ENCODE data around the gene MIF.

Gene MIF

GRCh38 chr22:23893945-23894709 lies at the start of gene MIF:
MIF (plus strand) TSS chr22:23894383; CDS start chr22:23894475, 92 bp downstream.
- ATAC-seq (peak; percentile 88), DNase-seq (ENCODE audit: low spot score in 2 of 2) (peak; percentile 99)
- Mint-ChIP-seq H3K27ac (peak within 1 kb of the TSS; percentile 99), H3K4me3 (peak within 1 kb of the TSS; percentile 92), H3K4me1 (peaks cover 38% of the 10 kb centered on the region), H3K36me3 (peaks cover 46% of the 10 kb centered on the region), H3K9me3 (no peaks in the 10 kb centered on the region)

GRCh38 chr22:23844739-23845202 lies 49.4 kb upstream of the MIF start:
- no peaks in the 10 kb centered on the region for H3K36me3 Mint-ChIP-seq
- peak overlapping the region; percentile 78 for H3K27ac Mint-ChIP-seq
- DNase-seq (ENCODE audit: low spot score in 2 of 2) (no peak), ATAC-seq (no peak)
- H3K4me3 Mint-ChIP-seq = no peak overlapping the region
- no peaks in the 10 kb centered on the region for H3K9me3 Mint-ChIP-seq
- peaks cover 8% of the 10 kb centered on the region for H3K4me1 Mint-ChIP-seq

- H3K4me1 Mint-ChIP-seq = peaks cover 5% of the 10 kb centered on the region
- no peak for DNase-seq (ENCODE audit: low spot score in 2 of 2)
- H3K4me3 Mint-ChIP-seq = no peak overlapping the region
- no peaks in the 10 kb centered on the region for H3K9me3 Mint-ChIP-seq
- H3K27ac Mint-ChIP-seq = peak overlapping the region; percentile 78
- no peaks in the 10 kb centered on the region for H3K36me3 Mint-ChIP-seq
- no peak for ATAC-seq
Measured at GRCh38 chr22:23845265-23846080, 48.7 kb upstream of the MIF start.

DNA sequence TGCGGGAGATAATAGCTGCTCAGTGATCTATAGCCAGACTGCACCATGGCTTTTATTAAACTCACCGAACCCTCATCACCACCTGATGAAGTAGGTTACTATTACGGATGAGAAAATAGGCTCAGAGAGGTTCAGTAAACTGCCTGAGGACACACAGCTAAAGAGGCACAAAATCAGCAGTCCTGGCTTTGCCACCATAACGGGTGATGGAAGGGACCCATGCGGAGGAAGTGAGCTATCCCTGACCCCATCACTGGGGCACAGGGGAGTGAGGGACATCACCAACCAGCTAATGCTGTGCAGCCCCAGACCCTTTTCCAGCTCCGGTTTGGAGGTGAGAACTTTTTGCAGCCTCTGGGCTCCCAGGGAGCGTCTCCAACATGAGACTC lies 48.1 kb upstream of the MIF start:
- H3K4me1 Mint-ChIP-seq = peaks cover 5% of the 10 kb centered on the region
- H3K36me3 Mint-ChIP-seq = no peaks in the 10 kb centered on the region
- peak overlapping the region; percentile 78 for H3K27ac Mint-ChIP-seq
- H3K9me3 Mint-ChIP-seq = no peaks in the 10 kb centered on the region
- DNase-seq (ENCODE audit: low spot score in 2 of 2) = no peak
- ATAC-seq = no peak
- H3K4me3 Mint-ChIP-seq = no peak overlapping the region

- no peak overlapping the region for H3K4me3 Mint-ChIP-seq
- H3K9me3 Mint-ChIP-seq = no peaks in the 10 kb centered on the region
- H3K36me3 Mint-ChIP-seq = no peaks in the 10 kb centered on the region
- DNase-seq (ENCODE audit: low spot score in 2 of 2) (no peak), ATAC-seq (no peak)
- H3K27ac Mint-ChIP-seq = no peak overlapping the region
- peaks cover 5% of the 10 kb centered on the region for H3K4me1 Mint-ChIP-seq
Measured at GRCh38 chr22:23847310-23847920, 46.8 kb upstream of the MIF start.

GRCh38 chr22:23847991-23848864 lies 46.0 kb upstream of the MIF start:
- Mint-ChIP-seq H3K4me3 (no peak overlapping the region), H3K4me1 (peaks cover 5% of the 10 kb centered on the region), H3K36me3 (no peaks in the 10 kb centered on the region), H3K9me3 (no peaks in the 10 kb centered on the region), H3K27ac (no peak overlapping the region)
- no peak for DNase-seq (ENCODE audit: low spot score in 2 of 2)
- ATAC-seq = no peak

- Mint-ChIP-seq H3K9me3 (no peaks in the 10 kb centered on the region), H3K27ac (no peak overlapping the region), H3K36me3 (no peaks in the 10 kb centered on the region), H3K4me1 (peaks cover 5% of the 10 kb centered on the region), H3K4me3 (peak overlapping the region; percentile 40)
- DNase-seq (ENCODE audit: low spot score in 2 of 2) (peak; percentile 94), ATAC-seq (peak; percentile 88)
Measured at GRCh38 chr22:23849009-23850006, 44.9 kb upstream of the MIF start.

DNA sequence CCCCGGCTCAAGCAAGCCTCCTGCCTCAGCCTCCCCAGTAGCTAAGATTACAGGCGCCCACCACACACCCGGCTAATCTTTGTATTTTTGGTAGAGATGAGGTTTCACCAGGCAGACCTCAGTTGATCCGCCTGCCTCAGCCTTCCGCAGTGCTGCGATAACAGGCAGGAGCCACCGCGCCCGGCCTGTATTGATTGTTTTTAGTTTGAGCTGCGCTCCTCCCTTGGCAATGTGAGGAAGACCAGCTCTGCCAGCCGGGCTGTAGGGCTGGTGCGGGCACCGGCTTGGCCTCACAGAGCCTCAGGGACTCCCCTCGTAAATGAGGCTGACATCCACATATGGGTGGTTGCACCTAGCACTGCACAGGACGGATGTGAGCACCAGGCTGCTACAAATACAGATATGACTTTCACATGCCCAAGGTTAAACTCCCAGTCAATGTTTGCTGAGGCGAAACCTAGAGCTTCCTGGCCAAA lies 44.0 kb upstream of the MIF start:
- Mint-ChIP-seq H3K9me3 (no peaks in the 10 kb centered on the region), H3K36me3 (no peaks in the 10 kb centered on the region), H3K27ac (no peak overlapping the region), H3K4me1 (no peaks in the 10 kb centered on the region), H3K4me3 (peak overlapping the region; percentile 40)
- no peak for ATAC-seq
- DNase-seq (ENCODE audit: low spot score in 2 of 2) = no peak

DNA sequence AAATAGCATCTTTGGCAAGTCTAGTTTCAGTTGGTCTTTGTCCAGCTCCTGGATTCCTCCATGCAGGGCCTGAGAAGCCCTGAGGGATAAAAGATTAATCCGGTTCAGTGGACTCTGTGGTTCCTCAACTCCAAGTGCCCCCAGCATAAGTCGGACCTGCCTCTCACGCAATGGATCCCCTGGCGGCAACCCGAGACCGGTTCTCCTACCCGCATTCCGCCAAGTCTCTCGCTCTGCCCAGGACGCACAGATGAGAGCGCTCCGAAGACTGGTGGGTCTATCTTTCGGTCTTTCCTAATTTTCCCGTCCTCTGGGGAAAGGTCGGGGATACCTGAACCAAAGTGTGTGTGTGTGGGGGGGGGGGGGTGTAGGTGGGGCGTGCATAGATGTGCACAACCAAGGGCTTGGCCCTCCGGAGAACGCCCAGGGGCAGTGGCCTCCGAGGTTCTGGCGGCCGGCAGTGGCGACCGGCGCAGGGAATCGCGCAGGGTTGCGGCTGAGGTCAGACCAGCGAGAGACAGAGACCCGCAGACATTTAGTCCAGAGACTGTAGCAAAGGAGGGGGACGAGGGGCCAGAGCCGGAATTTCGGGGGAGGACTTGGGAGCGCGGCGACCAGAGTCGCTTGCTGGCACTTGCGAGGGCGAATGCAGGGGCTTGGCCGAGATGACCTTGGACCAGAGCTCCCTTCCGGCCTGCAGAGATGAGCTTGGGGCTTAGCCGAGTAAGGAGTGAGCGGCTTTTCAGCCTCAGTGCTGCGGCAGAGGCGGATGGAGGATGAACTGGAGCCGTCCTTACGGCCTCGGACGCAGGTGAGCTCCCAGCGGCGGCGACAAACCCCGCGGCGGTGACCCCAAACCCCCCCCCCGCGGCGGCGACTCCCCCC lies 37.2 kb upstream of the MIF start:
- Mint-ChIP-seq H3K27ac (peak overlapping the region; percentile 95), H3K36me3 (peaks cover 9% of the 10 kb centered on the region), H3K9me3 (no peaks in the 10 kb centered on the region), H3K4me1 (peaks cover 26% of the 10 kb centered on the region), H3K4me3 (peak overlapping the region; percentile 89)
- peak; percentile 67 for ATAC-seq
- peak in 1 of 2 donors; percentile 22 for DNase-seq (ENCODE audit: low spot score in 2 of 2)

DNA sequence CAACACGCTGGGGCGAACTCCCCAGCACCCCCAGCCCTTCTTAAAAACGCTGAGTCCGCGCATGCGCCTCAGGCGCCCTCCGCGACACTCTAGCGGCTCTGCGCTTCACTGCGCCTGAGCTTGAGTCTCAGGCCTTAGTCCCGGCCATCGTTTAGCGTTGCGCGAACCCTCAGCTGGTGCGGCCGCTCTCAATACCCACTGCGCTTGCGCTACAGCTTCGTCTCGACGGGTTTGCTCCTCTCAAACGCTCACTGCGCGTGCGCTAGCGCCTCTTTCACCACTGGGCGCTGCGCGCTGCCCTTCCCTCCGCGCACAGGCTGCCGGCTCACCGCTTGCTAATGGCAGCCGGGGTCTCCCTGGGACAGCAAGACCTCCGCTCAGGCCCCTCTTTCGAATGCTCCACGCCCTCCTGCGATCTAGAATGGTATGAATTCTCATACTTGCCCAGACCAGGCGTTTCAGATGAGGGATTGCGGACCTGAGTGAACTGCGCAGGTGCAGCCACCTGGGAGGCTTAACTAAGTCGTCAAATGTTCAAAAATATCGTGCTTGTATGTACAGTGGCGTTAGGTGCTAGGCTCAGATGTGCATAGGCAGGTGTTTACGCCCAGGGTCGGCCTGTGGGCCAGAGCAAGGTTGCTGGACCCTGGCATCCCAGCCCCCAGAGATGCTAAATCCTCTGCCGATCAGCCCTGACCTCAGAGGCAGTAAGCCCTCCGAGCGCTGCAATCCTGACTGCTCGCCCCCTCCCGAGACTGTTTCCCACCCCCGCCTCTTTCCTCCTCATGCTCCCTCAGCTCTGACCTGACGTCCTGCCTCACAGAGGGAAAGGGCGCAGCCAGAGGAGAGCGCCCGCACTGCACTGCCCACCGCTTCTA lies 36.3 kb upstream of the MIF start, which contains the start of gene SLC2A11:
Gene SLC2A11, plus strand, starts transcription at position 270 of the 878 bp plus-strand sequence. Its CDS starts 125 bp downstream, at position 395.
- peak; percentile 88 to 96 for DNase-seq (ENCODE audit: low spot score in 2 of 2)
- Mint-ChIP-seq H3K4me1 (peaks cover 32% of the 10 kb centered on the region), H3K4me3 (peak within 1 kb of the TSS; percentile 89), H3K27ac (peak within 1 kb of the TSS; percentile 95), H3K36me3 (peaks cover 11% of the 10 kb centered on the region), H3K9me3 (no peaks in the 10 kb centered on the region)
- ATAC-seq = peak; percentile 98

GRCh38 chr22:23858484-23858815 lies 35.7 kb upstream of the MIF start:
- Mint-ChIP-seq H3K9me3 (no peaks in the 10 kb centered on the region), H3K4me3 (peak overlapping the region; percentile 89), H3K4me1 (peaks cover 32% of the 10 kb centered on the region), H3K36me3 (peaks cover 17% of the 10 kb centered on the region), H3K27ac (peak overlapping the region; percentile 95)
- DNase-seq (ENCODE audit: low spot score in 2 of 2) = no peak
- ATAC-seq = no peak

DNA sequence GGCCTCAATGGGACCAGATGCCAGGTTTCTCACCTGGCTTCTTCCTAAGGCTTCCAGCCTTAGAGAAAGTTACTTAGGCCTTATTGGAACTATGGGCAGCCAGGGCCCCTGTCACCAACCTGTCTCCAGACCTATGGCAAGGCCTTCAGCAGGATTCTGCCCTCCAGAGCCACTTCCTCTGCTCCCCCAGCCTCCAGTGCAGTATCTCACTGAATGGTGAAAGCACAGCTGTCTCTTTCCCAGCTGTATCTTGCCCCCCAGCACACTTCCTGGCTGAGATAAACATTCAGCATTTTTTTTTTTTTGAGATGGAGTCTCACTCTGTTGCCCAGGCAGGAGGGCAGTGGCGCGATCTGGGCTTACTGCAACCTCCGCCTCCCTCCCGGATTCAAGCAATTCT lies 35.0 kb upstream of the MIF start:
- H3K4me3 Mint-ChIP-seq = peak overlapping the region; percentile 89
- H3K4me1 Mint-ChIP-seq = peaks cover 32% of the 10 kb centered on the region
- ATAC-seq (no peak), DNase-seq (ENCODE audit: low spot score in 2 of 2) (no peak)
- no peaks in the 10 kb centered on the region for H3K9me3 Mint-ChIP-seq
- peaks cover 20% of the 10 kb centered on the region for H3K36me3 Mint-ChIP-seq
- no peak overlapping the region for H3K27ac Mint-ChIP-seq
